HCT116 (cell line): ENCODE results near the gene P2RX7.
"Not testable (repeated sequence)": the region's sequence is repeated elsewhere in the genome, so short reads cannot be mapped to it uniquely, and the experiment has no call there.

Experiments
- EZH2 ChIP-seq: fragments of 200-600 bp; sonication (generic); IDR thresholded peaks from 2 replicates; pipeline ENCODE4 v1.6.1; 2017; ENCODE audit warnings: antibody characterized with exemption, mixed run types
- POLR2A ChIP-seq: IDR thresholded peaks from 2 replicates; pipeline ENCODE4 v1.7.0; 2011; ENCODE audit warnings: borderline replicate concordance; ENCODE audit not compliant: insufficient read depth, insufficient read length; ENCODE audit errors: extremely low read depth
- POLR2AphosphoS5 ChIP-seq: IDR thresholded peaks from 2 replicates; pipeline ENCODE4 v1.6.1; 2011; ENCODE audit warnings: mild to moderate bottlenecking, low read depth, low read length, moderate library complexity
- RAD21 ChIP-seq: IDR thresholded peaks from 2 replicates; pipeline ENCODE4 v1.6.1; 2012; ENCODE audit warnings: low read depth, mild to moderate bottlenecking
- TF ChIP-seq, protein P1 (sequence below), 3 experiments: fragments of 200-600 bp in 1 of 3; sonication (generic) in 1 of 3; IDR thresholded peaks in 2 of 3; conservative IDR thresholded peaks in 1 of 3; 2 replicates each; pipeline ENCODE4 v1.5.1; 2012 to 2017; ENCODE audit warnings: low read depth in 2 of 3, low read length in 2 of 3, antibody characterized with exemption in 1 of 3, borderline replicate concordance in 1 of 3, control low read depth in 1 of 3, mild to moderate bottlenecking in 1 of 3, mixed read lengths in 1 of 3, mixed run types in 1 of 3, moderate library complexity in 1 of 3; ENCODE audit not compliant: insufficient read depth in 1 of 3
- TF ChIP-seq, protein P2 (sequence below): IDR thresholded peaks from 2 replicates; pipeline ENCODE4 v1.6.1; 2012; ENCODE audit warnings: low read depth
- TF ChIP-seq, protein P3 (sequence below): IDR thresholded peaks from 2 replicates; pipeline ENCODE4 v1.6.1; 2012

DNA sequence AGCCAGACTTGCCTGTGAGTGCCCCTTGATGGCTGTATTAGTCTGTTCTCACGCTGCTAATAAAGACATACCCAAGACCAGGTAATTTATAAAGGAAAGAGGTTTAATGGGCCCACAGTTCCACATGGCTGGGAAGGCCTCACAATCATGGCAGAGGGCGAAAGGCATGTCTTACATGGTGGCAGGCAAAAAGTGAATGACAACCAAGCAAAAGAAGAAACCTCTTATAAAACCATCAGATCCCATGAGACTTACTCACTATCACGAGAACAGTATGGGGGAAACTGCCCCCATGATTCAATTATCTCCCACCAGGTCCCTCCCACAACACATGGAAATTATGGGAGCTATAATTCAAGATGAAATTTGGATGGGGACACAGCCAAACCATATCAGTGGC is 16.6 kb downstream of the P2RX7 start:
- TF ChIP-seq POLR2A, POLR2AphosphoS5, EZH2, RAD21: not testable (repeated sequence)
- TF ChIP-seq, protein P1, sequence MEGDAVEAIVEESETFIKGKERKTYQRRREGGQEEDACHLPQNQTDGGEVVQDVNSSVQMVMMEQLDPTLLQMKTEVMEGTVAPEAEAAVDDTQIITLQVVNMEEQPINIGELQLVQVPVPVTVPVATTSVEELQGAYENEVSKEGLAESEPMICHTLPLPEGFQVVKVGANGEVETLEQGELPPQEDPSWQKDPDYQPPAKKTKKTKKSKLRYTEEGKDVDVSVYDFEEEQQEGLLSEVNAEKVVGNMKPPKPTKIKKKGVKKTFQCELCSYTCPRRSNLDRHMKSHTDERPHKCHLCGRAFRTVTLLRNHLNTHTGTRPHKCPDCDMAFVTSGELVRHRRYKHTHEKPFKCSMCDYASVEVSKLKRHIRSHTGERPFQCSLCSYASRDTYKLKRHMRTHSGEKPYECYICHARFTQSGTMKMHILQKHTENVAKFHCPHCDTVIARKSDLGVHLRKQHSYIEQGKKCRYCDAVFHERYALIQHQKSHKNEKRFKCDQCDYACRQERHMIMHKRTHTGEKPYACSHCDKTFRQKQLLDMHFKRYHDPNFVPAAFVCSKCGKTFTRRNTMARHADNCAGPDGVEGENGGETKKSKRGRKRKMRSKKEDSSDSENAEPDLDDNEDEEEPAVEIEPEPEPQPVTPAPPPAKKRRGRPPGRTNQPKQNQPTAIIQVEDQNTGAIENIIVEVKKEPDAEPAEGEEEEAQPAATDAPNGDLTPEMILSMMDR (IDR thresholded peaks at IDR 0.05 in 2 of 3, conservative IDR thresholded peaks at IDR 0.05 in 1 of 3; ENCODE audit: borderline replicate concordance in 1 of 3, insufficient read depth in 1 of 3, low read depth in 2 of 3, low read length in 2 of 3) = not testable (repeated sequence)
- TF ChIP-seq, protein P2, sequence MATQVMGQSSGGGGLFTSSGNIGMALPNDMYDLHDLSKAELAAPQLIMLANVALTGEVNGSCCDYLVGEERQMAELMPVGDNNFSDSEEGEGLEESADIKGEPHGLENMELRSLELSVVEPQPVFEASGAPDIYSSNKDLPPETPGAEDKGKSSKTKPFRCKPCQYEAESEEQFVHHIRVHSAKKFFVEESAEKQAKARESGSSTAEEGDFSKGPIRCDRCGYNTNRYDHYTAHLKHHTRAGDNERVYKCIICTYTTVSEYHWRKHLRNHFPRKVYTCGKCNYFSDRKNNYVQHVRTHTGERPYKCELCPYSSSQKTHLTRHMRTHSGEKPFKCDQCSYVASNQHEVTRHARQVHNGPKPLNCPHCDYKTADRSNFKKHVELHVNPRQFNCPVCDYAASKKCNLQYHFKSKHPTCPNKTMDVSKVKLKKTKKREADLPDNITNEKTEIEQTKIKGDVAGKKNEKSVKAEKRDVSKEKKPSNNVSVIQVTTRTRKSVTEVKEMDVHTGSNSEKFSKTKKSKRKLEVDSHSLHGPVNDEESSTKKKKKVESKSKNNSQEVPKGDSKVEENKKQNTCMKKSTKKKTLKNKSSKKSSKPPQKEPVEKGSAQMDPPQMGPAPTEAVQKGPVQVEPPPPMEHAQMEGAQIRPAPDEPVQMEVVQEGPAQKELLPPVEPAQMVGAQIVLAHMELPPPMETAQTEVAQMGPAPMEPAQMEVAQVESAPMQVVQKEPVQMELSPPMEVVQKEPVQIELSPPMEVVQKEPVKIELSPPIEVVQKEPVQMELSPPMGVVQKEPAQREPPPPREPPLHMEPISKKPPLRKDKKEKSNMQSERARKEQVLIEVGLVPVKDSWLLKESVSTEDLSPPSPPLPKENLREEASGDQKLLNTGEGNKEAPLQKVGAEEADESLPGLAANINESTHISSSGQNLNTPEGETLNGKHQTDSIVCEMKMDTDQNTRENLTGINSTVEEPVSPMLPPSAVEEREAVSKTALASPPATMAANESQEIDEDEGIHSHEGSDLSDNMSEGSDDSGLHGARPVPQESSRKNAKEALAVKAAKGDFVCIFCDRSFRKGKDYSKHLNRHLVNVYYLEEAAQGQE = not testable (repeated sequence)
- TF ChIP-seq, protein P3, sequence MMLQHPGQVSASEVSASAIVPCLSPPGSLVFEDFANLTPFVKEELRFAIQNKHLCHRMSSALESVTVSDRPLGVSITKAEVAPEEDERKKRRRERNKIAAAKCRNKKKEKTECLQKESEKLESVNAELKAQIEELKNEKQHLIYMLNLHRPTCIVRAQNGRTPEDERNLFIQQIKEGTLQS = not testable (repeated sequence)
